IPS-18c (cell line): ENCODE measurements around the gene GPR32.
"Not testable (repeated sequence)": the region's sequence is repeated elsewhere in the genome, so short reads cannot be mapped to it uniquely, and the experiment has no call there.

Source experiments
- H3K4me3 ChIP-seq: 2 replicates; pipeline ENCODE4 v1.7.0; 2013; ENCODE audit warnings: low read depth, mild to moderate bottlenecking, low read length, moderate library complexity; ENCODE audit not compliant: insufficient read depth
- H3K9me3 ChIP-seq: one replicate; pipeline ENCODE4 v1.6.1; 2013; ENCODE audit warnings: mild to moderate bottlenecking, low read length, moderate library complexity; ENCODE audit not compliant: control insufficient read depth, insufficient read depth

The GPR32 gene

DNA sequence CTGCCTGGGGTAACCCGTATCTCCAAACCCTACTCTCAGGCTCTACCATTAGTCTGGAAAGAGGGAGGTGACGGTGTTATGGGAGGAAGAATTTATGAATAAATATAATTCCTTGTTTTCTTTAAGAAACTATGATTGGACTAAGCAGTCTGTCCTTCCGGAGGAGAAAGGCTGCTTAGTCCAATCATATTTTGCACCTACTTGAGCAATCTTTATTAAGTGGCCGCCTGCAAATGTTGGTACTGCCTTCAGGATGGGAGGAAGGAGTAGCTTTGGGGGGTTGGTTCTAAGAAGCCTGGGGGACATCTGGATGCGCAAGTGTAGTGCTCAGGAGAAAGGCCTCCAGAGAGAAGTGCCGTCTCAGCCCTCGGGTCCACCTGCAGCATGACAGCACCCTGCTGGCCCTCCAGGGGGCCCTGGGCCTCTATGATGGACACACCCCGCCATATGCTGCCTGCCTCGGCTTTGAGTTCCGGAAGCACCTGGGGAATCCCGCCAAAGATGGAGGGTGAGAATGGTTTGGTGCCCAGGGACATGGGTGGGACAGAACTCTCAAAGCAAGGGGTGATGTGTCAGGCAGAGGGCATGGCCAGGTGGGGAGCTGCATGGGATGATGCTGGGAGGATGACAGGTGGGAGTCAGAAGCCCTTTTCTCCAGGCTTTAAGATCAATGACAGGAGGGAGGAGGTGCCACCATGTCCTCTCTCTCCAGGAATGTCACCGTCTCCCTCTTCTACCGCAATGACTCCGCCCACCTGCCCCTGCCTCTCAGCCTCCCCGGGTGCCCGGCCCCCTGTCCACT lies 24.0 kb downstream of the GPR32 start:
- Histone ChIP-seq H3K4me3 (no peak overlapping the region), H3K9me3 (no peaks in the 10 kb centered on the region)

DNA sequence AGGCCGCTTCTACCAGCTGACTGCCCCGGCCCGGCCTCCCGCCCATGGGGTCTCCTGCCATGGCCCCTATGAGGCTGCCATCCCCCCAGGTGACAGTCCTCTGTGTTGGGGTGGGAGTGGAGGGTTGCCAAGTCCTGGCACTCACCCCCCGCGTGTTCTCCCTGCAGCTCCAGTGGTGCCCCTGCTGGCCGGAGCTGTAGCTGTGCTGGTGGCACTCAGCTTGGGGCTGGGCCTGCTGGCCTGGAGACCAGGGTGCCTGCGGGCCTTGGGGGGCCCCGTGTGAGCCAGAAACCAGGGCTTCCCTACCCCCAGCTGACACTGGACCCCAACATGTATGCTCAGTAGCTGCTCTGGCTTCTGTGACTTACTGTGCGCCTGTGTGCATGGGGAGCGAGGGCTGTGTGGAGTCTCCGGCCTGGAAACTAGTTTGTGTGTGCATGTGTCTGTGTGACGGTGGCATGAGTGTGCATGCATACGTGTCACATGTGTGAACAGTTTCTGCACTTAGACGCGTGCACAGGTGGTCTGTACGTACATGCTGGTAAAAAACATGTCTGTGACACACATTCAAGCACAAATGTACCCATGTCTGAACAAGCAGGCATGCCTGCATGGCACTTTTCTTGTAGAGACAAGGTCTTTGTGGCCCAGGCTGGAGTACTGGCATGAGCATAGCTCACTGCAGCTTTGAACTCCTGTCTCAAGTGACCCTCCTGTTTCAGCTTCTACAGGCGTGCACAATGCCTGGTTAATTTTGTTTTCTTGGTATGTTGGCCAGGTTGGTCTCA lies 24.8 kb downstream of the GPR32 start:
- H3K9me3 ChIP-seq: no peaks in the 10 kb centered on the region
- H3K4me3 ChIP-seq: no peak overlapping the region

DNA sequence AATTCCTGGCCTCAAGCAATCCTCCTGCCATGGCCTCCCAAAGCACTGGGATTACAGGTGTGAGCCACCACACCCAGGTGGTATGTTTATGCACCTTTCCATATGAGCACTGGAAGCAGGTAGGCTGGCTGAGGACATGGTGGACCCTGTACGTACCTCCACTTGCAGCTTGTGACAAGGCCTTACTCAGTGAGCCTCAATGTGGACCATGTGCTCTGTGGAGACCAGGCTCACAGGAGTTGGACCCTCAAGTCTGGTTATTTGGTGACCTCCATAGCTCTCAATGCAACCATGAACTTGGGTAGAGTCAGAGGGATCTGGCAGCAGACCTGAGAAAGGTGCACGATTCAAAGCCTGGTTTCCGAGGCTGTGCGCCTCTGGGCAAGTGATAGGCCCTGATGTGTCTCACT lies 25.4 kb downstream of the GPR32 start:
- no peak overlapping the region for H3K4me3 ChIP-seq
- no peaks in the 10 kb centered on the region for H3K9me3 ChIP-seq

DNA sequence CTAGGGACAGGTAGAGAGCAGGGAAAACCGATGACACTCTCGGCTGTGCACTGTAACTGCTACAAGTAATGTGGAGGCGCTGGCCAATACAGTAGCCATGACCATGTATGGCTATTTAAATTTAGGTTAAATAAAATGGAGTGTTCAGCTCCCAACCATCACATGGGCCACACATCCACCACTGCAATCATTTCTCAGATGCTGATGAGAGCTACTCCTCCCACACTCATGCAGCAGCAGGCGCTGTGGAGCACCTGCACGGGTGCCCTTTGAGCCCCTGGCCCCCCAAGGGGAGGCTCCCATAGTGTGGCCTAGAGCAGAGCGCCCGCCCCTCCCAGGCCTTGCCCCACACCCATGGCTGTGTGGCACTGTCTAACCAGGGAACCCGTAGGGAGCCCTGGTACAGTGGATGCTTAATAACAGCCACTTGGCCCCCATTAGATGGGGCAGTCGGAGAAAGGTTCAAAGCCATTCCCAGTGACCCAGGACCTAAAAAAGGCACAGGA lies 25.9 kb downstream of the GPR32 start:
- H3K4me3 ChIP-seq: no peak overlapping the region

DNA sequence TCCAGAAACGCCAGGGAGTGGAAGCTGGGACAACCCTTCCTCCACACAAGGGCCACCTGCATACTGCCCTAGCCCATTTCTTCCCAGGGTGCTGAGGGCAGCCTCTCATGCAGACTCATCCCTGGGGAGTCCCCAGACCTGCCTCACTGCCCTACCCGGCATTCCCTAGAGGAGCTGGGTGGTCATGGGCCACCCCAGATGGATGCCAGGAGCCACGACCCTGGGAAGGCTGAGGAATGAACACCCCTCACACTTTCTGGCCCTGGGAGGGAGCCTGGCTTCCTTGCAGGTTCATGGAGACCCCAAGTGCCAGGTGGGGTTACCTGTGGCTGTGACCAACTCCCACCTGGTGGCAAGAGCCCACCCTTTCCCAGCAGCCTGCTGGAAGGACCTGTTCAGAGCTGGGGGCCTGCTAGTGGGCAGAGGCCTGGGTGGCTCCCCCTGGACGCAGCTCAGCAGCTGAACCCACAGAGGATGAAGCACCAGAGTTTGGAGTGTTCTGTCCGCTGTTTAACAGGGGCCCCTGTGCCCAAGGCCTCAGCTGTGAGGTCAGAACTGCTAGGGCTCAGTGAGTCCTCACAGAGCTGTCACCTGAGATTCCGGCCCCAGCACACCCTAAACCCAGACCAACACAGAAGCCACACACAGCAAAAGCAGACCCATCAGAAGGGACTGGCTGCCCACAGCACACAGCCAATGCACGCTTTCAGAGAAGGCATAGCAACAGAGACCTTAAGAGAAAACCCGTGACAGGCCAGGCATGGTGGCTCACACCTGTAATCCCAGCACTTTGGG lies 26.6 kb downstream of the GPR32 start:
- no peak overlapping the region for H3K4me3 ChIP-seq

More for the DNA sequence above, 25.9 kb downstream of the GPR32 start:
- H3K9me3 ChIP-seq: no peaks in the 10 kb centered on the region

DNA sequence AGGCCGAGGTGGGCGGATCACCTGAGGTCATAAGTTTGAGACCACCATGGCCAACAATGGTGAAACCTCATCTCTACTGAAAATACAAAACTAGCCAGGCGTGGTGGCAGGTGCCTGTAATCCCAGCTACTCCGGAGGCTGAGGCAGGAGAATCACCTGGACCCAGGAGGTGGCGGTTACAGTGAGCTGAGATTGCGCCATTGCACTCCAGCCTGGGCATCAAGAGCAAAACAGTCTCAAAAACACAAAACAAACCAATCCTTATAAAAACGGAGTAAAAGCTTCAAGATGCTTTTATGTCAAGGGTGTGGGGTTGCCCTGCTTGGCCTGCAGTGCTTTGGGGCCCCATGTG lies 27.1 kb downstream of the GPR32 start:
- H3K4me3 ChIP-seq: no peak overlapping the region

More for the DNA sequence above, 26.6 kb downstream of the GPR32 start:
- H3K9me3 ChIP-seq: no peaks in the 10 kb centered on the region

DNA sequence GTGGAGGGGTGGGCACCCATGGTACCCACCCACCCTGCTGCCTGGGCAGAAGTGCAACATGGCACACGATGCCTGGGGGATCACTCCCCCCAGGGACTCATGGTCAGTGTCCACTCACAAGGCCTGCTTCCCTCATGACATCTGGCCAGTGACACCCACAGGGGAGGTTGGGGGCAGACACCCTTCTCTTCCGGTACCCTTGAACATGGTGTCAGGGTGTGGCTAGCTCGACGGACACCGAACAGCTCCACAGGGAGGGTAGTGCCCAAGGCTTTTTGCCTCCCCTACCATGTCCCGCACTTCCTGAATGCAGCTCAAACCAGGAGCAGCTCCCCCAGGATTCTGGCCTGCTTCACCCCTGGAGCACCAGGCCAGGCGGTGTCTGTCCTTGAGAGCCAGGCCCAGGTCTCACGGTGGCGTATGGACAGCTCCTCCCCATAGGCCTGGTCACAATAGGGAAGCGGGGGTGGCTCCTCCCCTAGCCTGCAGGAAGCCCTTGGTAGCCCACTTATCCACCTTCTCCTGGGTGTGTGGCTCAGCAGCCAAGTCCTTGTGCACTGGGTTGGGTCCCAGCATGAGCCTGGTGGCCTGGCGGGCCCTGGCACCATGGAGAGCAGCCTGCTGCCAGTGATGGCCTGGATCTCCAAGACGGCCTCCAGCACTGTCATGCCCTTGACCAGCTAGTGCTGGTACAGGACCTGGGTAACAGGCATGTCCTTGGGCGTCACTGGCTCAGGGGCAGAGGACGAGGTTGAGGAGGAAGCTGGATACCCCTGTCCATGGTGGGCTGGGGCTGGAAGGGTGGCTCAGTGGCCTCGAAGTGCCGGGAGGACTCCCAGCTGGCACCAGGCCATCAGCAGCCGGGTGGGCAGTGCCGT lies 27.8 kb downstream of the GPR32 start:
- H3K9me3 ChIP-seq: no peaks in the 10 kb centered on the region

More for the DNA sequence above, 27.1 kb downstream of the GPR32 start:
- no peaks in the 10 kb centered on the region for H3K9me3 ChIP-seq

DNA sequence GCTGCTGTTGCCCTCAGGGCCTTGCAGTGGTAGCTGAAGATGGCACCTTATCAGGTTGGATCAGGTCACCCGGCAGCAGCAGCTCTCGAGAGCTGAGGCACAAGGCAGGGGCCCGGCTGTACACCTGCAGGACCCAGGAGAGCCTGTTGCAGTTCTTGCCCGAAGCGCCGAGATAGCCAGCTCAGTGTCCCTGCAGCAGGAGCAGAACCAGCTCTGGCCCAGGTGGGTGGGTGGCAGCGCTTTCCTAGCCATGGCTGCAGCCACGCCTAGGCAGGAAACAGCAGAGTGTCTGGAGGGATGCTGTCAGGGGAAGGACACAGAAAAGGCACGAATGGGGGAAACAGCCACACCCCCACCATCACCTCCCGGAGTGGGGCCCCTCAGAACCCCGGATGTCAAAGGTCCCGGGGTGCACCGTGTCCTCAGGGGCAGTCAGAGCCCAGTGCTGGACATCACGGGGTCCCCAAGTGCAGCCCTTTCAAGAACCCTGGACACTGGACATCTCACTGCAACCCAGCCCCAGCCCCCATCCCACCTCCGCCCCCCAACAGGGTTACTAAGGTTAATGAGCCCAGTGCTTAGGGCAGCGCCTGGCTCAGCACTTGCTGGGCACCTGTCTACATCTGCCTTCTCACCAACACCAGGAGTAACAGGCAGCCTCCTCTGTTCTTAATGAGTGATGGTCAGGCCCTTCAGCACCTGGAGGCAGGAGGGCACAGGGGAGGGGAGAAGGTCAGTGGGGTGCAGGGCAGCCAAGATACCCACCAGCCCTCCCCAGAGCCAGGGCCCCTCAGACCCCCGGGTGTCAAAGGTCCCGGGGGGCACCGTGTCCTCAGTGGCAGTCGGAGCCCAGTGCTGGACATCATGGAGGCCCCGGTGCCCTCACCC lies 28.6 kb downstream of the GPR32 start:
- no peak overlapping the region for H3K4me3 ChIP-seq
- H3K9me3 ChIP-seq: no peaks in the 10 kb centered on the region

More for the DNA sequence above, 27.8 kb downstream of the GPR32 start:
- no peak overlapping the region for H3K4me3 ChIP-seq

DNA sequence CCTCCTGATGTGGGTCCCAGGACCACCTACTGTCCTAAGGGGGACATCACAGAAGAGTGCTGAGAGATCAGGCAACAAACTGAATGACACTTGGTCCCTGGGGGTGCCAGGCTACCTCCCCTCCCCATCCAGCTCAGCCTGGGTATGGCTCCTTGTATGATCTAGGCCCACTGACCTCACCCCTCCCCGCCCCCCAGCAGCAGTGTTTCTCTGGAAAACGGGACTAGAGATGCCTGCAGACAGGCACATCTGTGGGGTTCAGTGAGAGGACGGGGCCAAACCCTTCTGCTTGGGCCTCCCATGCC lies 29.2 kb downstream of the GPR32 start:
- H3K4me3 ChIP-seq: no peak overlapping the region
- no peaks in the 10 kb centered on the region for H3K9me3 ChIP-seq

DNA sequence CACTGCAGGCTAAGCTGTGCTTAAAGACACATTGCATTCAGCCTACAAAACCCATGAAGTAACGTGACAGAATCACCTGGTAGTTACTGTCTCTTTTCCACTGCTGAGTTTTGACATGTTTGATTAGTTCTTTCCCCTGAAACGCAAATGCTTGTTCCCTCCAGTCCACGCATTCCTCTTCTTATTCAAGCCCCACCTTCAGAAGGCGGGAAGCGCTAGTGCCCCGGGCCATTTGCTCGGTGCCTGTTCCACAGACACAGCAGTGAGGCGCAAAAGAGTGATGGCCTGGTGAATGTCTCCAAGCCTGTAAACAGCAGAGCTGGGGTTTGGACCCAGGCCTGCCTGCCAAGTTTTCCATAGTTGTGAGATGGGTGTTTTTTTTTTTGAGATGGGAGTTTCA lies 30.8 kb downstream of the GPR32 start:
- Histone ChIP-seq H3K9me3 (no peaks in the 10 kb centered on the region), H3K4me3 (no peak overlapping the region)

DNA sequence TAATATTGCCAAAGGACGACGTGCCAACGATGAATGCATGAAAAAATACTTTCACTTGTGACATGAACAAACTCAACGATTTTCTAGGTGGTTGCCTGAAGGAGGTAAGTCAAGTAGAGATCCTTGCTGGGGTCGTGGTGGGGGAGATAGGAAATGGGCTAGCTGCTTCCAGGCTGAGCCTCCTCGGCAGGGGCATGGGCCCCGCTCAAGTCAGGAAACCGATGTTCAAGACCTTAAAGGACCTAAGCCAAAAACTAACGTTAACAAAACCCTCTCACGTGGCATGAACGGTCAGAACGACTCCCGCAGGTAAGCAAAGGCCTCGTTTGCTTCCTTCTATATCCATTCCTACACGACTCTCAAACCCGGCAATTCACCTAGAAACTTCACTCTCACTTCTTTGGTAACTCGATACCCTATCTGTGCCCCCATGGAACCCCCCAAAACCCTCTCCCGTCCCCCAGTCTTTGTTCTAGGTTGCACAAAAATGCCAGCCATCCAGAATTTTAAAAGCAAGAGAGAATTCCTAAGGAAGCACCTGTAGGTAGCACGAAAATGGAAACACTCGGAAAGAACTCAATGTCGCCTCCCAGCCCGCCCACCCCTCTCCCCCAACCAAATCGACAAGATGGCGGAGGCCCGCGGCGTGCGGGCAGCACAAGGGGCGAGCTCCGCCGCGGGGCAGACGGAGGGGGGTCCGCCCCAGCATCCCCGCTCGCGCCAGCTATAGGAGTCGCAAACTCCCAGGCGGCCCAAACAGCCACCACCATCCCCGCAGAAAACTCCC lies 33.6 kb downstream of the GPR32 start:
- H3K9me3 ChIP-seq: no peaks in the 10 kb centered on the region
- H3K4me3 ChIP-seq: peak overlapping the region; percentile 99

DNA sequence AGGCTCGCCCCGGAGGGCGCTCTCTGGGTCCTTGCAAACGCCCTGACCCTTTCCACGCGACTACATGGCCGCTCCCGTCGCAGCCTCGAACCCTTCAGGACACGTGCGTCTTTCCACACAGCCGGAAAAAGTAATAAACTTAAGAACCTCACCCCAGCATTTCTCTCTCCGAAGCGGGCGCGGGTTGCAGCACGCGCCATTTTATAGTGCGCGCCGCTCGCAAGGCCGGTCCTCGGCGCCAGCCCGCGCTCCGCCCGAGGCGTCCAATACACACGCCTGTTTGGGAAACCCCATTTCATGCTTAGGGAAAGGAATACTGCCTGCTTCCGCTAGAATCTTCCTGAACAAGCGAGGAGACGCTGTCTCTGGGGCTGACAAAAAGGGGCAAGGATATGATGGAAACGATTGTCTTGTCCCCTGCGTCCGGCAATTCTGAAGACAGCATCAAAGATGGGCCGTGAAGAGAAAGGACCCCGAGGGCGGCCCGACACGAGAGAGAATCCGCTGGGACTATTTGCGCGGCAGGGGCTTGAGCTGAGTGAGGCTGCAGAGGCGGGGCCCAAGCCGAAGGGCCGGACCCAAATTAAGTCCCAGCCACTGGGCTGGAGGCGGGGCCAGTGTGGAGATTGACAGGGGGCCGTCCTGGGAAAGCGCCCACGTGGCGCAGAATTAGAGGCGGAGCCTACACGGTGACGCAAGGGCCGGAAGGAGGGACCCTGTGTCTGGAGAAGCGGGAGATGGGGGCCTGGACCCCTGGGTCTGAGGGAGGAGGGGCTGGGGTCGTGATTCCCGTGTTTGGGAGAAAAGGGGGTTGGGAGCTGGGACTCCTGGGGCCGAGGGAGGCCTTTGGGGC lies 34.4 kb downstream of the GPR32 start:
- H3K9me3 ChIP-seq: no peaks in the 10 kb centered on the region
- H3K4me3 ChIP-seq: peak overlapping the region; percentile 99

DNA sequence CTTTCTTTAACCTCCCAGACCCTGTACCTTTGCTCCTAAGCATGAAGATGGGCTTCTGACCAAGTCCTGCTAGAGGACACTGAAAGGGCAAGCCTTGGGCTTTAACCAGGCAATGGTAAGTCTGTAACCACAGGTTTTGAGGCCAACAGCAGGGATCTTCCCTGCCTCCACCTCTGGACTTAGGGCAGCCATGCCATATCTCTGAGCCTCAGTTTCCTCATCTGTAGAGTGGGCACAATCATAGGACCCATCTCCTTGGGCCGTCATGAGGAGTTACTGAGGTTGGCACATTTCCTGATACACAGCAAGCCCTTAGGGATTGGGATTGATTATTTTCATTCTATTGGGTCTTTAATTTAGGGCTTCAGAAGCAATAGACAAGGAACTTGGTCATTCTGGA lies 38.6 kb downstream of the GPR32 start:
- H3K9me3 ChIP-seq: no peaks in the 10 kb centered on the region
- H3K4me3 ChIP-seq: no peak overlapping the region

DNA sequence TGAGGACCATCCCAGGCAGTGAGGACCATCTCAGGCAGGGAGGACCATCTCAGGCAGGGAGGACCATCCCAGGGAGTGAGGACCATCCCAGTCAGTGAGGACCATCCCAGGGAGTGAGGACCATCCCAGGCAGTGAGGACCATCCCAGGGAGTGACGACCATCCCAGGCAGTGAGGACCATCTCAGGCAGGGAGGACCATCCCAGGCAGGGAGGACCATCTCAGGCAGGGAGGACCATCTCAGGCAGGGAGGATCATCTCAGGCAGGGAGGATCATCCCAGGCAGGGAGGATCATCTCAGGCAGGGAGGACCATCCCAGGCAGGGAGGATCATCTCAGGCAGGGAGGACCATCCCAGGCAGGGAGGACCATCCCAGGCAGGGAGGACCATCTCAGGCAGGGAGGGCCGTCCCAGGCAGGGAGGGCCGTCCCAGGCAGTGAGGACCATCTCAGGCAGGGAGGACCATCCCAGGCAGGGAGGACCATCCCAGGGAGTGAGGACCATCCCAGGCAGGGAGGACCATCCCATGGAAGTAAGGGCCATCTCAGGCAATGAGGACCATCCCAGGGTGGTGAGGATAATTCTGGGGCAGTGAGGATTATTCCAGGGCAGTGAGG lies 41.5 kb downstream of the GPR32 start:
- H3K4me3 ChIP-seq, H3K9me3 ChIP-seq: not testable (repeated sequence)
